SK-N-SH (cell line): Measurements from ENCODE around the gene LTB4R. TPM values are rescaled to one million over a fixed set of nuclear protein-coding genes. Genes with fewer than 3 reads are reported as not detected.

ENCODE experiments used
- CTCF ChIA-PET: fragments of 300-600, 350-600 bp; formaldehyde crosslinking; extraction: SDS; loops from one replicate; lab custom pipeline; 2021; lab: Yijun Ruan, JAX
- POLR2A ChIA-PET: fragments of 350-600 bp; sonication (Branson Sonifier 250); formaldehyde crosslinking; extraction: SDS; loops from one replicate; lab custom pipeline; 2020; ENCODE audit warnings: antibody characterized with exemption, inconsistent platforms; lab: Yijun Ruan, JAX
- DNase-seq: peaks from one replicate; pipeline ENCODE4 v3.0.0; 2012
- H2AFZ ChIP-seq: fragments of 200-600 bp; sonication (generic); 2 replicates; pipeline ENCODE4 v1.8.1; 2016; ENCODE audit warnings: antibody characterized with exemption, mild to moderate bottlenecking, low read depth
- H3F3A ChIP-seq: fragments of 200-600 bp; sonication (generic); replicated peaks from 2 replicates; pipeline ENCODE3; 2016; ENCODE audit warnings: antibody characterized with exemption, mild to moderate bottlenecking; ENCODE audit not compliant: insufficient read depth
- H3K27ac ChIP-seq, 2 experiments: fragments of 200-500 bp in 1 of 2; fragments of 200-600 bp in 1 of 2; sonication (Bioruptor generic) in 1 of 2; sonication (generic), shearing (Covaris generic) in 1 of 2; 2 replicates each; pipeline versions ENCODE4 v1.5.1 to v1.6.1; 2014 to 2016; ENCODE audit warnings: low read depth in 2 of 2, inconsistent platforms in 1 of 2, low read length in 1 of 2, mild to moderate bottlenecking in 1 of 2, mixed read lengths in 1 of 2
- H3K27me3 ChIP-seq: fragments of 200-600 bp; sonication (generic), shearing (Covaris generic); 2 replicates; pipeline ENCODE4 v1.6.1; 2016; ENCODE audit warnings: mixed run types; ENCODE audit not compliant: insufficient read depth
- H3K36me3 ChIP-seq, 2 experiments: fragments of 200-500 bp in 1 of 2; fragments of 200-600 bp in 1 of 2; sonication (Bioruptor generic) in 1 of 2; sonication (generic) in 1 of 2; replicated peaks in 1 of 2; 2 replicates each; pipeline versions ENCODE3 to v1.5.1; 2014 to 2016; ENCODE audit warnings: low read length in 1 of 2, mild to moderate bottlenecking in 1 of 2; ENCODE audit not compliant: insufficient read depth in 2 of 2, control insufficient read depth in 1 of 2
- H3K4me1 ChIP-seq, 2 experiments: fragments of 200-500 bp in 1 of 2; fragments of 200-600 bp in 1 of 2; sonication (Bioruptor generic) in 1 of 2; sonication (generic), shearing (Covaris generic) in 1 of 2; 2 replicates each; pipeline versions ENCODE4 v1.5.1 to v1.6.1; 2014 to 2016; ENCODE audit warnings: low read depth in 1 of 2, low read length in 1 of 2, mixed run types in 1 of 2; ENCODE audit not compliant: insufficient read depth in 2 of 2, control insufficient read depth in 1 of 2
- H3K4me2 ChIP-seq: fragments of 200-600 bp; sonication (generic), shearing (Covaris generic); 2 replicates; pipeline ENCODE4 v1.6.1; 2017; ENCODE audit warnings: mixed run types
- H3K4me3 ChIP-seq, 2 experiments: fragments of 200-500 bp in 1 of 2; fragments of 200-600 bp in 1 of 2; sonication (Bioruptor generic) in 1 of 2; sonication (generic), shearing (Covaris generic) in 1 of 2; 2 replicates each; pipeline versions ENCODE4 v1.5.1 to v1.8.1; 2014 to 2016; ENCODE audit warnings: low read depth in 2 of 2, inconsistent platforms in 1 of 2, low read length in 1 of 2, mild to moderate bottlenecking in 1 of 2, mixed read lengths in 1 of 2, moderate library complexity in 1 of 2
- H3K79me2 ChIP-seq: fragments of 200-600 bp; sonication (generic); 2 replicates; pipeline ENCODE4 v1.8.1; 2017; ENCODE audit warnings: mild to moderate bottlenecking; ENCODE audit not compliant: insufficient read depth
- H3K9ac ChIP-seq: fragments of 200-600 bp; sonication (generic); 2 replicates; pipeline ENCODE4 v1.6.1; 2017; ENCODE audit warnings: mixed run types
- H3K9me2 ChIP-seq: fragments of 200-600 bp; sonication (generic); 2 replicates; pipeline ENCODE4 v1.6.1; 2017; ENCODE audit warnings: mixed run types
- H3K9me3 ChIP-seq: fragments of 200-600 bp; sonication (generic); 2 replicates; pipeline ENCODE4 v1.6.1; 2017; ENCODE audit warnings: mixed run types, mild to moderate bottlenecking, moderate library complexity
- H4K20me1 ChIP-seq: fragments of 200-600 bp; sonication (generic); 2 replicates; pipeline ENCODE4 v1.6.1; 2017; ENCODE audit warnings: mild to moderate bottlenecking, mixed run types; ENCODE audit not compliant: insufficient read depth
- CHD2 ChIP-seq: fragments of 150-350 bp; IDR thresholded peaks from 2 replicates; pipeline ENCODE4 v1.6.1; 2018; ENCODE audit warnings: low read length; ENCODE audit not compliant: partially characterized antibody
- EP300 ChIP-seq, 2 experiments: IDR thresholded peaks; 2 replicates each; pipeline versions ENCODE4 v1.4.0 to v1.6.1; 2012; ENCODE audit warnings: borderline replicate concordance in 1 of 2, low read depth in 1 of 2, low read length in 1 of 2
- EZH2phosphoT487 ChIP-seq: fragments of 200-600 bp; sonication (generic); IDR thresholded peaks from 2 replicates; pipeline ENCODE4 v1.6.1; 2017; ENCODE audit warnings: low read depth, mixed run types, mild to moderate bottlenecking, antibody characterized with exemption, moderate library complexity, borderline replicate concordance
- MEF2A ChIP-seq: IDR thresholded peaks from 2 replicates; pipeline ENCODE4 v1.4.0; 2012; ENCODE audit warnings: low read depth, borderline replicate concordance
- MXI1 ChIP-seq: IDR thresholded peaks from 2 replicates; pipeline ENCODE4 v1.6.1; 2012; ENCODE audit warnings: mild to moderate bottlenecking, low read depth, low read length, improper control_type of control experiment
- NFIC ChIP-seq: IDR thresholded peaks from 2 replicates; pipeline ENCODE4 v1.4.0; 2012; ENCODE audit warnings: borderline replicate concordance
- RAD21 ChIP-seq: IDR thresholded peaks from 2 replicates; pipeline ENCODE4 v1.6.1; 2012; ENCODE audit warnings: mild to moderate bottlenecking, low read length
- RFX5 ChIP-seq: IDR thresholded peaks from 2 replicates; pipeline ENCODE4 v1.6.1; 2012; ENCODE audit warnings: mild to moderate bottlenecking, improper control_type of control experiment, low read length
- RXRA ChIP-seq: IDR thresholded peaks from 2 replicates; pipeline ENCODE4 v1.4.0; 2012; ENCODE audit warnings: low read depth, mild to moderate bottlenecking, borderline replicate concordance
- SIN3A ChIP-seq: IDR thresholded peaks from 2 replicates; pipeline ENCODE4 v1.6.1; 2012; ENCODE audit warnings: low read depth, mild to moderate bottlenecking, low read length, moderate library complexity, borderline replicate concordance
- SMC3 ChIP-seq: IDR thresholded peaks from 2 replicates; pipeline ENCODE4 v1.6.1; 2012; ENCODE audit warnings: low read depth, low read length, improper control_type of control experiment
- YY1 ChIP-seq: IDR thresholded peaks from 2 replicates; pipeline ENCODE4 v1.4.0; 2012; ENCODE audit warnings: low read depth, mild to moderate bottlenecking
- WGBS: methylation state at CpG from one replicate; pipeline ENCODE4 v1.1.6; 2017; ENCODE audit warnings: low lambda C conversion rate; 5-methylcytosine and 5-hydroxymethylcytosine counted together
- polyA plus RNA-seq, 3 experiments: library from polyadenylated mRNA; depleted of rRNA; stranded (reverse); fragments of >200 nt; gene quantifications; 2 replicates each; pipeline ENCODE4 v1.2.3, GENCODE V29; 2012
- TF ChIP-seq, protein P1 (sequence below): IDR thresholded peaks from 2 replicates; pipeline ENCODE4 v1.6.1; 2012; ENCODE audit warnings: mild to moderate bottlenecking, low read depth, low read length, moderate library complexity
- TF ChIP-seq, protein P2 (sequence below): fragments of 150-350 bp; IDR thresholded peaks from 2 replicates; pipeline ENCODE4 v1.6.1; 2017; ENCODE audit warnings: antibody characterized with exemption, low read length, low read depth, borderline replicate concordance
- TF ChIP-seq, protein P3 (sequence below): fragments of 150-350 bp; IDR thresholded peaks from 2 replicates; pipeline ENCODE4 v1.6.1; 2016; ENCODE audit warnings: mild to moderate bottlenecking, low read depth, low read length
- TF ChIP-seq, protein P4 (sequence below): fragments of 200-600 bp; sonication (generic); IDR thresholded peaks from 2 replicates; pipeline ENCODE4 v1.6.1; 2017; ENCODE audit warnings: antibody characterized with exemption, mild to moderate bottlenecking, moderate library complexity
- TF ChIP-seq, protein P5 (sequence below): IDR thresholded peaks from 2 replicates; pipeline ENCODE4 v1.4.0; 2012; ENCODE audit warnings: low read depth, borderline replicate concordance
- TF ChIP-seq, protein P6 (sequence below): IDR thresholded peaks from 2 replicates; pipeline ENCODE4 v1.4.0; 2012; ENCODE audit warnings: low read depth

LTB4R gene
- polyA plus RNA-seq, 1 of the 3 experiments (the other 2 are of a cell fraction), result 11.9 TPM

DNA sequence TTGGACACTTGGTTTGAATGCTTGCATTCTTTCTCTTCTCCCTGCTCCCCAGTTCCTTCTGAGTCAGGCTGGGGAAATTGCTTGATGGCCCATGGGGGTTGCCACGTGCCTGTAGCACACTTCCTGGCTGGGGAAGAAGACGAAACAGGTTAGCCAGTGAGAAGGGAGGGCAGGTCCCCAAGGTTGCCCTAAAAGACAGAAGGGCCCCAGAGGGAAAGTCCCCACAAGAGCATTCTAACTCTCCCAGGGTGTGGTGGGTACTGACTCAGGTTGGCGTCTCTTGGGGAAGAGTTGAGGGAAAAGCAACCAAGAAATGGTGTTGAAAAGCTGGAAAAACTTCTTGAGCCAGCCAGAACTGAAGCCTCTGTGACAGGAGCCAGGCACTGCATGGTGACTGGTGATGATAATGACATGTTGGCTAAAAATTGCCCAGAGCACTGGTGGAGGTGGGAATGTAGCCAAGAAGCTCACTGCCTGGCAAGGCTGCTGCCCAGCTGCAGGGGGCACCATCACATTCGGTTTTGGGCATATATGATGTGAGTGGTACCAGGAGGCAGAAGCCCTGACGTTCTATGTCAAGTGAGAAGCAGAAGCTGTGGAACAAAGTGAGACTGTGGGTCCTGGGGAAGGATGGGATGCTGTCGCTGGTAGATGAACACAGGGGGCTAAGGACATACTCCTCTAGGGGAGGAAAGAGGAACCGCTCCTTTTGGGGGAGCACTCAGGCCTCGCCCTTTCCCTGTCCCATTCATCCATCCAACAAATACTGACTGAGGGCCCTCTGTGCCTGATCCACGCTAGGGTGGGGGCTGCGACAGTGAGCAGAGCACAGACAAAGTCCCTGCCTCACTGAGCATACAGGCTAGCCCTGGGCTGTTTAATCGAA, 31.8 kb upstream of the LTB4R start:
- DNase-seq, result peak; percentile 67
- POLR2A ChIA-PET, result interaction anchor here (0.8 to 1.5 kb wide), 2 partner anchors 8 to 37 kb away, joined by 3 read pairs; partner anchors contain the start of genes RABGGTA and TINF2
- H3K79me2 ChIP-seq, result no peaks in the 10 kb centered on the region
- 59% methylated on average over 11 of the region's 11 CpGs for WGBS
- no peaks in the 10 kb centered on the region for H3F3A ChIP-seq
- no peaks in the 10 kb centered on the region for H3K9me3 ChIP-seq
- peaks cover 0 to 10% of the 10 kb centered on the region in 2 experiments; a peak in 1 of 4 replicates for H3K4me1 ChIP-seq
- H3K27me3 ChIP-seq, result no peaks in the 10 kb centered on the region
- TF ChIP-seq NFIC (peak; percentile 40; the same call in 1 of the 2 replicates), RAD21 (peak; percentile 60), RFX5 (peak; percentile 94), CHD2 (no peak), SMC3 (peak; percentile 36; the same call in 1 of the 2 replicates), YY1 (no peak), RXRA (no peak), EZH2phosphoT487 (no peak), MXI1 (peak; percentile 55; the same call in 1 of the 2 replicates), MEF2A (no peak), EP300 (IDR thresholded peaks at IDR 0.05; ENCODE audit: borderline replicate concordance in 1 of 2, low read depth in 1 of 2, low read length in 1 of 2) (no peak; a peak in 1 of 4 replicates), SIN3A (no peak)
- TF ChIP-seq, protein P1, sequence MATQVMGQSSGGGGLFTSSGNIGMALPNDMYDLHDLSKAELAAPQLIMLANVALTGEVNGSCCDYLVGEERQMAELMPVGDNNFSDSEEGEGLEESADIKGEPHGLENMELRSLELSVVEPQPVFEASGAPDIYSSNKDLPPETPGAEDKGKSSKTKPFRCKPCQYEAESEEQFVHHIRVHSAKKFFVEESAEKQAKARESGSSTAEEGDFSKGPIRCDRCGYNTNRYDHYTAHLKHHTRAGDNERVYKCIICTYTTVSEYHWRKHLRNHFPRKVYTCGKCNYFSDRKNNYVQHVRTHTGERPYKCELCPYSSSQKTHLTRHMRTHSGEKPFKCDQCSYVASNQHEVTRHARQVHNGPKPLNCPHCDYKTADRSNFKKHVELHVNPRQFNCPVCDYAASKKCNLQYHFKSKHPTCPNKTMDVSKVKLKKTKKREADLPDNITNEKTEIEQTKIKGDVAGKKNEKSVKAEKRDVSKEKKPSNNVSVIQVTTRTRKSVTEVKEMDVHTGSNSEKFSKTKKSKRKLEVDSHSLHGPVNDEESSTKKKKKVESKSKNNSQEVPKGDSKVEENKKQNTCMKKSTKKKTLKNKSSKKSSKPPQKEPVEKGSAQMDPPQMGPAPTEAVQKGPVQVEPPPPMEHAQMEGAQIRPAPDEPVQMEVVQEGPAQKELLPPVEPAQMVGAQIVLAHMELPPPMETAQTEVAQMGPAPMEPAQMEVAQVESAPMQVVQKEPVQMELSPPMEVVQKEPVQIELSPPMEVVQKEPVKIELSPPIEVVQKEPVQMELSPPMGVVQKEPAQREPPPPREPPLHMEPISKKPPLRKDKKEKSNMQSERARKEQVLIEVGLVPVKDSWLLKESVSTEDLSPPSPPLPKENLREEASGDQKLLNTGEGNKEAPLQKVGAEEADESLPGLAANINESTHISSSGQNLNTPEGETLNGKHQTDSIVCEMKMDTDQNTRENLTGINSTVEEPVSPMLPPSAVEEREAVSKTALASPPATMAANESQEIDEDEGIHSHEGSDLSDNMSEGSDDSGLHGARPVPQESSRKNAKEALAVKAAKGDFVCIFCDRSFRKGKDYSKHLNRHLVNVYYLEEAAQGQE, result no peak
- TF ChIP-seq, protein P2, sequence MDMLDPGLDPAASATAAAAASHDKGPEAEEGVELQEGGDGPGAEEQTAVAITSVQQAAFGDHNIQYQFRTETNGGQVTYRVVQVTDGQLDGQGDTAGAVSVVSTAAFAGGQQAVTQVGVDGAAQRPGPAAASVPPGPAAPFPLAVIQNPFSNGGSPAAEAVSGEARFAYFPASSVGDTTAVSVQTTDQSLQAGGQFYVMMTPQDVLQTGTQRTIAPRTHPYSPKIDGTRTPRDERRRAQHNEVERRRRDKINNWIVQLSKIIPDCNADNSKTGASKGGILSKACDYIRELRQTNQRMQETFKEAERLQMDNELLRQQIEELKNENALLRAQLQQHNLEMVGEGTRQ, result no peak
- TF ChIP-seq, protein P3, sequence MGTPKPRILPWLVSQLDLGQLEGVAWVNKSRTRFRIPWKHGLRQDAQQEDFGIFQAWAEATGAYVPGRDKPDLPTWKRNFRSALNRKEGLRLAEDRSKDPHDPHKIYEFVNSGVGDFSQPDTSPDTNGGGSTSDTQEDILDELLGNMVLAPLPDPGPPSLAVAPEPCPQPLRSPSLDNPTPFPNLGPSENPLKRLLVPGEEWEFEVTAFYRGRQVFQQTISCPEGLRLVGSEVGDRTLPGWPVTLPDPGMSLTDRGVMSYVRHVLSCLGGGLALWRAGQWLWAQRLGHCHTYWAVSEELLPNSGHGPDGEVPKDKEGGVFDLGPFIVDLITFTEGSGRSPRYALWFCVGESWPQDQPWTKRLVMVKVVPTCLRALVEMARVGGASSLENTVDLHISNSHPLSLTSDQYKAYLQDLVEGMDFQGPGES, result no peak
- TF ChIP-seq, protein P4, sequence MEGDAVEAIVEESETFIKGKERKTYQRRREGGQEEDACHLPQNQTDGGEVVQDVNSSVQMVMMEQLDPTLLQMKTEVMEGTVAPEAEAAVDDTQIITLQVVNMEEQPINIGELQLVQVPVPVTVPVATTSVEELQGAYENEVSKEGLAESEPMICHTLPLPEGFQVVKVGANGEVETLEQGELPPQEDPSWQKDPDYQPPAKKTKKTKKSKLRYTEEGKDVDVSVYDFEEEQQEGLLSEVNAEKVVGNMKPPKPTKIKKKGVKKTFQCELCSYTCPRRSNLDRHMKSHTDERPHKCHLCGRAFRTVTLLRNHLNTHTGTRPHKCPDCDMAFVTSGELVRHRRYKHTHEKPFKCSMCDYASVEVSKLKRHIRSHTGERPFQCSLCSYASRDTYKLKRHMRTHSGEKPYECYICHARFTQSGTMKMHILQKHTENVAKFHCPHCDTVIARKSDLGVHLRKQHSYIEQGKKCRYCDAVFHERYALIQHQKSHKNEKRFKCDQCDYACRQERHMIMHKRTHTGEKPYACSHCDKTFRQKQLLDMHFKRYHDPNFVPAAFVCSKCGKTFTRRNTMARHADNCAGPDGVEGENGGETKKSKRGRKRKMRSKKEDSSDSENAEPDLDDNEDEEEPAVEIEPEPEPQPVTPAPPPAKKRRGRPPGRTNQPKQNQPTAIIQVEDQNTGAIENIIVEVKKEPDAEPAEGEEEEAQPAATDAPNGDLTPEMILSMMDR, result peak; percentile 47
- TF ChIP-seq, protein P5, sequence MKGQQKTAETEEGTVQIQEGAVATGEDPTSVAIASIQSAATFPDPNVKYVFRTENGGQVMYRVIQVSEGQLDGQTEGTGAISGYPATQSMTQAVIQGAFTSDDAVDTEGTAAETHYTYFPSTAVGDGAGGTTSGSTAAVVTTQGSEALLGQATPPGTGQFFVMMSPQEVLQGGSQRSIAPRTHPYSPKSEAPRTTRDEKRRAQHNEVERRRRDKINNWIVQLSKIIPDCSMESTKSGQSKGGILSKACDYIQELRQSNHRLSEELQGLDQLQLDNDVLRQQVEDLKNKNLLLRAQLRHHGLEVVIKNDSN, result no peak
- TF ChIP-seq, protein P6, sequence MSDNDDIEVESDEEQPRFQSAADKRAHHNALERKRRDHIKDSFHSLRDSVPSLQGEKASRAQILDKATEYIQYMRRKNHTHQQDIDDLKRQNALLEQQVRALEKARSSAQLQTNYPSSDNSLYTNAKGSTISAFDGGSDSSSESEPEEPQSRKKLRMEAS, result no peak
- H3K4me2 ChIP-seq, result no peak overlapping the region
- no peaks in the 10 kb centered on the region for H3K36me3 ChIP-seq
- no peak overlapping the region for H3K9ac ChIP-seq
- CTCF ChIA-PET, result interaction anchor here (0.7 to 8.9 kb wide), 16 partner anchors 9 to 157 kb away, joined by 3 to 87 read pairs (median 5); partner anchors contain the start of genes CIDEB, DHRS1, NOP9 and TINF2
- no peak overlapping the region for H3K27ac ChIP-seq
- no peak overlapping the region for H3K4me3 ChIP-seq
- no peaks in the 10 kb centered on the region for H4K20me1 ChIP-seq
- no peaks in the 10 kb centered on the region for H3K9me2 ChIP-seq
- H2AFZ ChIP-seq, result no peak overlapping the region
